ENCODE measurements around the gene AP2A1.

DNA sequence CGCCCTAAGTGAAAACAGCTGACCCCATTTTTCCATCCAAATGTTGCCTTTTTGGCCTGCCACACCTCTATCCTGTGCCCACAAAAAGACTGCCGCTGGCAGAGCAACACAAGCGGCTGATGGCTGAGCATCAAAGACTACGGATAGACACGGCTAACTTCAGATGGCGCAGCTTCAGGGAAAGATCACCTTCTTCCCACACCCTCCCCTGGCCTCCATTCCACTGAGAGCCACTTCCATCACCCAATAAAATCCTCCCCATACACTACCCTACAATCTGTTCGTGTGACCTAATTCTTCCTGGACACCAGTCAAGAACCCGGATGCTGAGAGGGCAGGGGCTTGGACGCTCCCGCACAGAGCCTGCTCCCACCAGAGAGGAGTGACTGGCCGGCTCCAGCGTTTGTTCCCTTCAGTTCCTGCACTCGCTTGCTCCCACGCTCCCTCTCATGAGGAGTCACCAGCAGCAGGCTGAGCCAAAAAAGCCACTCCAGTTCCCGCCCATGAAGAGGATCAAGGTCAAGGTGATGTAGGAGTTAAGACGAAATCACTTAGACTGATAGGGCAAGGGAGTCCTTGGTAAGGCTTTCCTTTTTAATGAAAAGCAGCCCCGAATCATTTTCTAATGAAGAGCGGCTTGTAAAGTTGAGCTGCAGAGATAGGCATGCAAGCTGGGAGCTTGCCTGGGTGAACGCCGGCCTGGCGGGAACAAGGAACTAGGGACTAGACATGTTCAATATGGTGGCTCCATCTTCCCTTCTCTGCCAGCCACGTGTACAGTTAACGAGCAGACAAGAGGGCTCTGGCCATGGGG lies 39.4 kb upstream of the AP2A1 start:
- TF ChIP-seq, protein P1, sequence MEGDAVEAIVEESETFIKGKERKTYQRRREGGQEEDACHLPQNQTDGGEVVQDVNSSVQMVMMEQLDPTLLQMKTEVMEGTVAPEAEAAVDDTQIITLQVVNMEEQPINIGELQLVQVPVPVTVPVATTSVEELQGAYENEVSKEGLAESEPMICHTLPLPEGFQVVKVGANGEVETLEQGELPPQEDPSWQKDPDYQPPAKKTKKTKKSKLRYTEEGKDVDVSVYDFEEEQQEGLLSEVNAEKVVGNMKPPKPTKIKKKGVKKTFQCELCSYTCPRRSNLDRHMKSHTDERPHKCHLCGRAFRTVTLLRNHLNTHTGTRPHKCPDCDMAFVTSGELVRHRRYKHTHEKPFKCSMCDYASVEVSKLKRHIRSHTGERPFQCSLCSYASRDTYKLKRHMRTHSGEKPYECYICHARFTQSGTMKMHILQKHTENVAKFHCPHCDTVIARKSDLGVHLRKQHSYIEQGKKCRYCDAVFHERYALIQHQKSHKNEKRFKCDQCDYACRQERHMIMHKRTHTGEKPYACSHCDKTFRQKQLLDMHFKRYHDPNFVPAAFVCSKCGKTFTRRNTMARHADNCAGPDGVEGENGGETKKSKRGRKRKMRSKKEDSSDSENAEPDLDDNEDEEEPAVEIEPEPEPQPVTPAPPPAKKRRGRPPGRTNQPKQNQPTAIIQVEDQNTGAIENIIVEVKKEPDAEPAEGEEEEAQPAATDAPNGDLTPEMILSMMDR (IDR thresholded peaks at IDR 0.05; ENCODE audit: low read depth, low read length) = no peak
- TF ChIP-seq MYC (IDR thresholded peaks at IDR 0.05; ENCODE audit: low read depth, low read length) = no peak

Data from NB4 (cell line).